ENCODE results near the gene CHCHD3.

The CHCHD3 gene

DNA sequence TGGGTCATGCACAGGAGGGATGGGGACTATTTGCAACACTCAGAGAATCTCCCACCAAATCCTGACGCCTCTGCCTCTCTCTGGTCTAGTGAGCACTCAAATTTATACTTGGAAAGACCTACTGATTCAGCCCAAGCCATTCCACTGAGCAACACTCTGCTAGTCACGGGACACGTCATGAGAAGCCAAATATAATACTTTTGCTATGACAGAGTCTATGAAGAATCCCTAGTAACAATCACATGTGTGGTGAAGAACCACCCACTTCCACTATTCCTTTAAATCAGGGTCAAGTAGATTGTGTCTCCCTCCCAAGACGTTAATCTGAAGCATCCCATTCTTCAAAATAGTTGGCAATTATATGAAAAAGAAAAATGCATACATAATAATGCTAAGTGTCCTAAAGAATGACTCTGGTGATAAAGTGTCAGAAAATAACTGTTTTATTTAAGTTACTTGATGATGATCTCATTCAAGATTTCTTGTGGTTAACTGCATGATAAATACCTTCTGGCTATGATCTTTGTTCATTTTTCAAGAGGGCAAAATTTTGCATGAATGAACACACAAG, 28.5 kb downstream of the CHCHD3 start:
- Histone ChIP-seq H3K27me3 (ENCODE audit: insufficient read depth, low read length, poor library complexity, severe bottlenecking) (no peaks in the 10 kb centered on the region), H3K4me2 (ENCODE audit: low read depth, low read length, poor library complexity, severe bottlenecking) (no peak overlapping the region), H2AFZ (ENCODE audit: low read length) (no peak overlapping the region), H3K4me1 (ENCODE audit: insufficient read depth, low read length, poor library complexity, severe bottlenecking) (no peaks in the 10 kb centered on the region), H3K9me3 (ENCODE audit: insufficient read depth, low read depth, low read length) (no peaks in the 10 kb centered on the region), H3K4me3 (ENCODE audit: low read length, poor library complexity, severe bottlenecking) (no peak overlapping the region), H3K79me2 (ENCODE audit: insufficient read depth, low read length) (peaks cover 82% of the 10 kb centered on the region), H3K9ac (ENCODE audit: low read depth, low read length, poor library complexity, severe bottlenecking) (no peak overlapping the region), H4K20me1 (ENCODE audit: insufficient read depth, low read length, poor library complexity, severe bottlenecking) (peaks cover 25% of the 10 kb centered on the region), H3F3A (ENCODE audit: low read depth) (no peaks in the 10 kb centered on the region; the same call in 1 of the 2 replicates), H3K36me3 (ENCODE audit: insufficient read depth, low read length) (no peaks in the 10 kb centered on the region), H3K9me2 (replicated peaks; ENCODE audit: low read depth, low read length) (no peaks in the 10 kb centered on the region)
- no peak for TF ChIP-seq EZH2phosphoT487 (IDR thresholded peaks at IDR 0.05; ENCODE audit: borderline replicate concordance)
- TF ChIP-seq, protein P1, sequence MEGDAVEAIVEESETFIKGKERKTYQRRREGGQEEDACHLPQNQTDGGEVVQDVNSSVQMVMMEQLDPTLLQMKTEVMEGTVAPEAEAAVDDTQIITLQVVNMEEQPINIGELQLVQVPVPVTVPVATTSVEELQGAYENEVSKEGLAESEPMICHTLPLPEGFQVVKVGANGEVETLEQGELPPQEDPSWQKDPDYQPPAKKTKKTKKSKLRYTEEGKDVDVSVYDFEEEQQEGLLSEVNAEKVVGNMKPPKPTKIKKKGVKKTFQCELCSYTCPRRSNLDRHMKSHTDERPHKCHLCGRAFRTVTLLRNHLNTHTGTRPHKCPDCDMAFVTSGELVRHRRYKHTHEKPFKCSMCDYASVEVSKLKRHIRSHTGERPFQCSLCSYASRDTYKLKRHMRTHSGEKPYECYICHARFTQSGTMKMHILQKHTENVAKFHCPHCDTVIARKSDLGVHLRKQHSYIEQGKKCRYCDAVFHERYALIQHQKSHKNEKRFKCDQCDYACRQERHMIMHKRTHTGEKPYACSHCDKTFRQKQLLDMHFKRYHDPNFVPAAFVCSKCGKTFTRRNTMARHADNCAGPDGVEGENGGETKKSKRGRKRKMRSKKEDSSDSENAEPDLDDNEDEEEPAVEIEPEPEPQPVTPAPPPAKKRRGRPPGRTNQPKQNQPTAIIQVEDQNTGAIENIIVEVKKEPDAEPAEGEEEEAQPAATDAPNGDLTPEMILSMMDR (conservative IDR thresholded peaks at IDR 0.05; ENCODE audit: low read length): no peak

DNA sequence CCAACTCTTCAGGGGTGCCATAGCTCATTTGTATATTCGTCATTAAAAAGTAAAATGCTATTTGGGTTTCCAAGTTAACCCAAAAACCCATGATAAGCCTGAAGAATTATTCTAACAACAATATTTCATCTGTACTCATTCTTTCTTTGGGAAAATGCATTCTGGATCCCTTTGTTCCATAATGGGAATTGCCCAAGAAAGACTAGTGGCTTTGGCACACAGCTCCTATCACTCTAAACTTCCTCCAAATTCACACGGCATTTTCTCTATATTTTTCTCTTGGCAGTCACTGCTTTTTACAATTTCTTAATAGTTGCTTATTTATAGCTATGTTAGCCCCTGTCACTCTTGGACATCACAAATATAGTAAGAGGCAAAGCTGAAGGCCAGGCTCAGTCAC, 29.1 kb downstream of the CHCHD3 start:
- no peaks in the 10 kb centered on the region for H3K36me3 ChIP-seq (ENCODE audit: insufficient read depth, low read length)
- no peaks in the 10 kb centered on the region; the same call in 1 of the 2 replicates for H3F3A ChIP-seq (ENCODE audit: low read depth)
- H3K9me2 ChIP-seq (replicated peaks; ENCODE audit: low read depth, low read length): no peaks in the 10 kb centered on the region
- TF ChIP-seq EZH2phosphoT487 (IDR thresholded peaks at IDR 0.05; ENCODE audit: borderline replicate concordance): no peak
- TF ChIP-seq, protein P1 (conservative IDR thresholded peaks at IDR 0.05; ENCODE audit: low read length): no peak
- H3K9me3 ChIP-seq (ENCODE audit: insufficient read depth, low read depth, low read length): no peaks in the 10 kb centered on the region
- peaks cover 82% of the 10 kb centered on the region for H3K79me2 ChIP-seq (ENCODE audit: insufficient read depth, low read length)
- no peaks in the 10 kb centered on the region for H3K27me3 ChIP-seq (ENCODE audit: insufficient read depth, low read length, poor library complexity, severe bottlenecking)
- H4K20me1 ChIP-seq (ENCODE audit: insufficient read depth, low read length, poor library complexity, severe bottlenecking): peaks cover 25% of the 10 kb centered on the region
- H3K4me1 ChIP-seq (ENCODE audit: insufficient read depth, low read length, poor library complexity, severe bottlenecking): no peaks in the 10 kb centered on the region
- H2AFZ ChIP-seq (ENCODE audit: low read length): no peak overlapping the region
- no peak overlapping the region for H3K4me3 ChIP-seq (ENCODE audit: low read length, poor library complexity, severe bottlenecking)
- no peak overlapping the region for H3K4me2 ChIP-seq (ENCODE audit: low read depth, low read length, poor library complexity, severe bottlenecking)
- H3K9ac ChIP-seq (ENCODE audit: low read depth, low read length, poor library complexity, severe bottlenecking): no peak overlapping the region

DNA sequence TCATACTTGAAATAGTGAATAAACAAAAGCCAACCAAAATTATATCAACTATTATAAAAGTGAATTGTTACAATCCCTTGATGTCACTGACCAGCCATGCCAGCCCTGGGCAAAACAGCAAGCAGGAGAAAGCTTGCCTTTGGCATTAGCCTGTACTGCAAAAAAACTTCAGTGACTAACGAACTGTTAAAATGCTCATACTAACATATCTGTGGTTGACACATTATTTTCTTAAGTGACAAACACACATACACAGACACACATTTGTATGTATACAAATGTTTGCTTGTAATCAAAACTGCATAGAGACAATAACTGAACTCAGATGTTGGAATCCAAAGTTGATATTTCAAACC, 29.5 kb downstream of the CHCHD3 start:
- TF ChIP-seq, protein P1 (conservative IDR thresholded peaks at IDR 0.05; ENCODE audit: low read length): no peak
- TF ChIP-seq EZH2phosphoT487 (IDR thresholded peaks at IDR 0.05; ENCODE audit: borderline replicate concordance): no peak
- Histone ChIP-seq H3F3A (ENCODE audit: low read depth) (no peaks in the 10 kb centered on the region; the same call in 1 of the 2 replicates), H3K36me3 (ENCODE audit: insufficient read depth, low read length) (no peaks in the 10 kb centered on the region), H3K9me2 (replicated peaks; ENCODE audit: low read depth, low read length) (no peaks in the 10 kb centered on the region), H2AFZ (ENCODE audit: low read length) (no peak overlapping the region), H3K27me3 (ENCODE audit: insufficient read depth, low read length, poor library complexity, severe bottlenecking) (no peaks in the 10 kb centered on the region), H3K4me3 (ENCODE audit: low read length, poor library complexity, severe bottlenecking) (no peak overlapping the region), H3K9ac (ENCODE audit: low read depth, low read length, poor library complexity, severe bottlenecking) (no peak overlapping the region), H3K4me2 (ENCODE audit: low read depth, low read length, poor library complexity, severe bottlenecking) (no peak overlapping the region), H3K4me1 (ENCODE audit: insufficient read depth, low read length, poor library complexity, severe bottlenecking) (no peaks in the 10 kb centered on the region), H3K9me3 (ENCODE audit: insufficient read depth, low read depth, low read length) (no peaks in the 10 kb centered on the region), H4K20me1 (ENCODE audit: insufficient read depth, low read length, poor library complexity, severe bottlenecking) (peaks cover 25% of the 10 kb centered on the region), H3K79me2 (ENCODE audit: insufficient read depth, low read length) (peaks cover 84% of the 10 kb centered on the region)
